Activated CD4-positive, alpha-beta T cell treated with anti-CD3 and anti-CD28 coated beads for 36 hours (primary cell): ENCODE data around the gene HSDL1. TPM values are rescaled to one million over a fixed set of nuclear protein-coding genes. Genes with fewer than 3 reads are reported as not detected.

ENCODE experiments used
- ATAC-seq: fragments of 200-7000 bp; cut with Tn5 transposase; one replicate; pipeline ENCODE4 v1.10.0; 2021; ENCODE audit warnings: mild to moderate bottlenecking, moderate library complexity
- CTCF ChIA-PET: fragments of 350-600 bp; sonication (Branson Sonifier 250); formaldehyde crosslinking; loops from one replicate; lab custom pipeline; 2021; ENCODE audit warnings: antibody characterized with exemption; lab: Charles Lee
- POLR2A ChIA-PET: fragments of 350-600 bp; sonication (Branson Sonifier 250); formaldehyde crosslinking; loops from one replicate; lab custom pipeline; 2021; ENCODE audit warnings: antibody characterized with exemption, inconsistent platforms; lab: Charles Lee
- DNase-seq: peaks from one replicate; pipeline ENCODE4 v3.0.0-alpha.2; 2020
- H3K27ac Mint-ChIP-seq: one replicate; pipeline ENCODE4 v1.8.0; 2021; ENCODE audit warnings: mixed read lengths
- H3K27me3 Mint-ChIP-seq: one replicate; pipeline ENCODE4 v1.8.0; 2021; ENCODE audit warnings: mixed read lengths
- H3K36me3 Mint-ChIP-seq: one replicate; pipeline ENCODE4 v1.8.0; 2021; ENCODE audit warnings: low read depth, mixed read lengths
- H3K4me1 Mint-ChIP-seq: one replicate; pipeline ENCODE4 v1.8.0; 2021; ENCODE audit warnings: mixed read lengths
- H3K4me3 Mint-ChIP-seq: one replicate; pipeline ENCODE4 v1.8.0; 2021; ENCODE audit warnings: mild to moderate bottlenecking, moderate library complexity, mixed read lengths
- H3K9me3 Mint-ChIP-seq: one replicate; pipeline ENCODE4 v1.8.0; 2021; ENCODE audit warnings: low read depth, mixed read lengths
- intact Hi-C, 2 experiments: fragments of 100-400 bp; cut with DNase I in 1 of 2; cut with micrococcal nuclease in 1 of 2; formaldehyde crosslinking; loops; one replicate each; pipeline versions ENCODE4 v1.14.2 to v1.15.1; 2022 to 2024; cut with DNase I, micrococcal nuclease
- total RNA-seq, 2 experiments: library from RNA; stranded (reverse); gene quantifications; one replicate each; pipeline ENCODE4 v1.2.3, GENCODE V29; 2021

Gene HSDL1
- total RNA-seq, 2 experiments from 2014 or later: 7.4 to 11.4 TPM

- peaks cover 40% of the 10 kb centered on the region for H3K36me3 Mint-ChIP-seq
- H3K27ac Mint-ChIP-seq: no peak overlapping the region
- CTCF ChIA-PET: interaction anchor here (0.6 to 8.0 kb wide), 9 partner anchors 13 to 259 kb away, joined by 3 to 100 read pairs (median 3); partner anchors contain the start of genes ADAD2 and TAF1C
- H3K4me1 Mint-ChIP-seq: peaks cover 23% of the 10 kb centered on the region
- no peaks in the 10 kb centered on the region for H3K27me3 Mint-ChIP-seq
- POLR2A ChIA-PET: interaction anchor here (0.7 kb wide), 1 partner anchor 88 kb away, joined by 3 read pairs; no protein-coding TSS in a partner anchor
- ATAC-seq: no peak
- DNase-seq: no peak
- intact Hi-C loops: loop anchor here in 1 of 2 experiments (10.0 kb wide), 1 partner anchor 422 kb away; the partner anchor contains the start of gene MEAK7
- no peaks in the 10 kb centered on the region for H3K9me3 Mint-ChIP-seq
- H3K4me3 Mint-ChIP-seq: no peak overlapping the region
These were observed 62.0 kb downstream of the HSDL1 start for GRCh38 chr16:84082835-84083569.

- Mint-ChIP-seq H3K4me1 (peaks cover 14% of the 10 kb centered on the region), H3K27me3 (no peaks in the 10 kb centered on the region), H3K27ac (no peak overlapping the region), H3K9me3 (no peaks in the 10 kb centered on the region), H3K36me3 (peaks cover 40% of the 10 kb centered on the region), H3K4me3 (no peak overlapping the region)
- ATAC-seq: no peak
- POLR2A ChIA-PET: no interaction called here
- DNase-seq: no peak
- CTCF ChIA-PET: interaction anchor here (0.8 to 1.5 kb wide), 3 partner anchors 12 to 98 kb away, joined by 3 to 4 read pairs (median 3); no protein-coding TSS in a partner anchor
- intact Hi-C loops: loop anchor here in 1 of 2 experiments (10.0 kb wide), 1 partner anchor 423 kb away; the partner anchor contains the start of gene MEAK7
These were observed 62.9 kb downstream of the HSDL1 start for GRCh38 chr16:84082110-84082509.

DNA sequence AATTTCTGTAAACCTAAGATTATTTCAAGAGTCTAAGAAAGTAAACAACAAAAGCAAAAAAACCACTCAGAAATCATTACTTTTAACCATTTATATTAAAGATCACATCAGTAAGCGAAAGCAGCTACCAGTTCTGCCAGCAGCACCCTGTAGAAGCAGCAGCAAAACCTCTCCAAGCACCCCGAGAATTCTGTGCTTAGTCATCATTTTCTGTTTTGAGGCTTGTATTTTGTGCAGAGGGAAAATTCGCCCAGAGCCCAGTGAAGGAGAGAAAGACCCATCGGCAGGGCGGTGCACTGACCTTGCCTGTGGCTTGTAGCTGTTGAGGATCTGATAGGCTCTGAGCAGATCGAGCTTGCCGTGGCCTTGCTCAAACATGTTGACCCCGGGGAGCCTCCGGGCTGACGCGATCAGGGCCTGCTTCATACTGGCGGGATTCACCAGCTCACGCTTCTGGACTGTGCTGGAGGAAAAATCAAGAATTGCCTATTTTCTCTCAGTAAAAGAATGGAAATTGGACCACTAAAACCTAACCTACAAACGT lies 63.5 kb downstream of the HSDL1 start:
- CTCF ChIA-PET: interaction anchor here (0.7 to 1.8 kb wide), 4 partner anchors 15 to 99 kb away, joined by 3 to 6 read pairs (median 4); no protein-coding TSS in a partner anchor
- Mint-ChIP-seq H3K36me3 (peaks cover 42% of the 10 kb centered on the region), H3K9me3 (no peaks in the 10 kb centered on the region), H3K27ac (no peak overlapping the region), H3K27me3 (no peaks in the 10 kb centered on the region), H3K4me1 (peaks cover 11% of the 10 kb centered on the region), H3K4me3 (no peak overlapping the region)
- no peak for ATAC-seq
- POLR2A ChIA-PET: no interaction called here
- DNase-seq: no peak
- intact Hi-C loops: loop anchor here in 1 of 2 experiments (10.0 kb wide), 1 partner anchor 423 kb away; the partner anchor contains the start of gene MEAK7

DNA sequence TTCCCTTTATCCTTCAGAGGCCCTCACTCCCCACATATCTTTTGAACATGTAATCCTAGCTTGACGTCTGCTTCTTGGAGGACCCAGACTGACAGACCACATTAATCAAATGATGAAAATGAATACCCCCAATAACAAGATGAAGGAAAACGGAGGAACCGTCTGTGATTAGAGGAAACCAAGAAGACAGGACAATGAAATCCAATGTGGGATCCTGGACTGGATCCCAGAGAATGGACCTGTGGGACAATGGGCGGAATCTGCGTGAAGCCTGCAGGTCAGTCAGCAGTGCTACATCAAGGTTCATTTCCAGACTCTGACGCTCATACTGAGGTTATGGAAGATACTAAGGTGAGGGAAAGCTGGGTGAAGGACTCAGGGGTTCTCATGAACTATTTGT lies 64.2 kb downstream of the HSDL1 start:
- Mint-ChIP-seq H3K27ac (no peak overlapping the region), H3K9me3 (no peaks in the 10 kb centered on the region), H3K4me3 (no peak overlapping the region), H3K36me3 (peaks cover 40% of the 10 kb centered on the region), H3K4me1 (peaks cover 6% of the 10 kb centered on the region), H3K27me3 (no peaks in the 10 kb centered on the region)
- ATAC-seq (no peak), DNase-seq (no peak)
- intact Hi-C loops: loop anchor here in 1 of 2 experiments (10.0 kb wide), 1 partner anchor 424 kb away; the partner anchor contains the start of gene MEAK7
- CTCF ChIA-PET: interaction anchor here (0.9 to 1.8 kb wide), 3 partner anchors 15 to 95 kb away, joined by 3 to 6 read pairs (median 3); no protein-coding TSS in a partner anchor
- POLR2A ChIA-PET: no interaction called here

- ATAC-seq (no peak), DNase-seq (no peak)
- POLR2A ChIA-PET: no interaction called here
- Mint-ChIP-seq H3K4me1 (peaks cover 4% of the 10 kb centered on the region), H3K4me3 (no peak overlapping the region), H3K36me3 (peaks cover 42% of the 10 kb centered on the region), H3K27me3 (no peaks in the 10 kb centered on the region), H3K27ac (no peak overlapping the region), H3K9me3 (no peaks in the 10 kb centered on the region)
- intact Hi-C loops: loop anchor here in 1 of 2 experiments (10.0 kb wide), 1 partner anchor 424 kb away; the partner anchor contains the start of gene MEAK7
- CTCF ChIA-PET: interaction anchor here (0.8 to 1.8 kb wide), 5 partner anchors 10 to 107 kb away, joined by 3 to 6 read pairs (median 4); no protein-coding TSS in a partner anchor
These were observed 64.6 kb downstream of the HSDL1 start for GRCh38 chr16:84080378-84080777.

GRCh38 chr16:84079664-84080063 lies 65.3 kb downstream of the HSDL1 start:
- peaks cover 38% of the 10 kb centered on the region for H3K36me3 Mint-ChIP-seq
- POLR2A ChIA-PET: interaction anchor here (0.7 kb wide), 1 partner anchor 104 kb away, joined by 4 read pairs; no protein-coding TSS in a partner anchor

DNA sequence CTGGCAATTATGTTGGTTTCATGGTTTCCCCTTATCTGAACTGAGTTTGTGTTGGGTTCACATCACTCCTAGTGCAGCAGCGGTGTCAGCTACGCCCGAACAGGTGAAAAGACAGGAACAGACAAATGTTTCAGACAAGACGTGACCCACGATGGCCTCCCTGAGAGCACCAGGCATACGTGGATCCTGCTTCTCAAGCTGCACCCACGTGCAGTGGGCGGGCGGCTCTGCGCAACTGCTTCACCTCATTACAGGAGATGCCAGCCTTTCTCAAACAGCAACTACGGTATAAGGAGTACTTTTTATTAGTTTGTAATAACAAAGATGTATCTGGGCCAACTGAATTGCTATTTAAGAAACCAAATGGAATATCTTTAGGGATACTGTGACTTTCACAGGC lies 69.6 kb downstream of the HSDL1 start:
- H3K36me3 Mint-ChIP-seq: peaks cover 54% of the 10 kb centered on the region
- ChIA-PET POLR2A (no interaction called here), CTCF (interaction anchor here (0.6 to 1.6 kb wide), 3 partner anchors 10 to 121 kb away, joined by 3 to 5 read pairs (median 5); no protein-coding TSS in a partner anchor)
- ATAC-seq (no peak), DNase-seq (no peak)
- H3K27me3 Mint-ChIP-seq: no peaks in the 10 kb centered on the region
- no peak overlapping the region for H3K4me3 Mint-ChIP-seq
- no peaks in the 10 kb centered on the region for H3K9me3 Mint-ChIP-seq
- intact Hi-C loops: no loop called here
- no peaks in the 10 kb centered on the region for H3K4me1 Mint-ChIP-seq
- H3K27ac Mint-ChIP-seq: no peak overlapping the region

More at GRCh38 chr16:84079664-84080063, 65.3 kb downstream of the HSDL1 start:
- Mint-ChIP-seq H3K9me3 (no peaks in the 10 kb centered on the region), H3K27ac (no peak overlapping the region), H3K4me3 (no peak overlapping the region), H3K4me1 (no peaks in the 10 kb centered on the region), H3K27me3 (no peaks in the 10 kb centered on the region)
- intact Hi-C loops: loop anchor here in 1 of 2 experiments (10.0 kb wide), 1 partner anchor 425 kb away; the partner anchor contains the start of gene MEAK7
- DNase-seq (no peak), ATAC-seq (no peak)
- CTCF ChIA-PET: interaction anchor here (0.8 to 1.2 kb wide), 4 partner anchors 9 to 108 kb away, joined by 3 to 4 read pairs (median 4); no protein-coding TSS in a partner anchor

GRCh38 chr16:84074721-84075120 lies 70.3 kb downstream of the HSDL1 start:
- DNase-seq: no peak
- intact Hi-C loops: no loop called here
- POLR2A ChIA-PET: no interaction called here
- ATAC-seq: no peak
- H3K27ac Mint-ChIP-seq: no peak overlapping the region
- no peak overlapping the region for H3K4me3 Mint-ChIP-seq
- H3K4me1 Mint-ChIP-seq: no peaks in the 10 kb centered on the region
- H3K9me3 Mint-ChIP-seq: no peaks in the 10 kb centered on the region
- H3K27me3 Mint-ChIP-seq: no peaks in the 10 kb centered on the region
- CTCF ChIA-PET: interaction anchor here (0.6 to 1.6 kb wide), 3 partner anchors 9 to 121 kb away, joined by 3 to 5 read pairs (median 5); no protein-coding TSS in a partner anchor
- H3K36me3 Mint-ChIP-seq: peaks cover 50% of the 10 kb centered on the region

Other genes with a start within 250 kb of the HSDL1 start
- gene MLYCD, start 246.1 kb downstream of the HSDL1 start, total RNA-seq: 1 to 10 TPM; 3.3 to 3.8 TPM
- 1 to 10 TPM in 1 of 2 experiments, under 1 TPM in 1; 0.75 to 1.0 TPM for gene OSGIN1, start 191.9 kb downstream of the HSDL1 start, total RNA-seq
- gene NECAB2, start 176.9 kb downstream of the HSDL1 start, total RNA-seq: not detected
- not detected for gene SLC38A8, start 102.4 kb downstream of the HSDL1 start, total RNA-seq
- 10 to 100 TPM; 32.0 to 32.2 TPM for gene MBTPS1, start 28.2 kb downstream of the HSDL1 start, total RNA-seq
- gene DNAAF1, start 131 bp upstream of the HSDL1 start, total RNA-seq: under 1 TPM in 1 of 2 experiments, not detected in 1; 0.39 TPM
- 10 to 100 TPM; 44.4 to 45.7 TPM for gene TAF1C, start 41.9 kb upstream of the HSDL1 start, total RNA-seq
- under 1 TPM; 0.16 to 0.18 TPM for gene ADAD2, start 46.0 kb upstream of the HSDL1 start, total RNA-seq
- not detected for gene KCNG4, start 94.8 kb upstream of the HSDL1 start, total RNA-seq
- not detected for gene WFDC1, start 149.7 kb upstream of the HSDL1 start, total RNA-seq
- not detected for gene ATP2C2, start 223.4 kb upstream of the HSDL1 start, total RNA-seq